H1 (cell line): ENCODE measurements around the gene NOC4L. TPM values are rescaled to one million over a fixed set of nuclear protein-coding genes. Genes with fewer than 3 reads are reported as not detected.

Source experiments
- CTCF ChIA-PET: fragments of 300-600 bp; sonication (Branson Sonifier 250); formaldehyde crosslinking; loops from one replicate; lab custom pipeline; 2021; ENCODE audit not compliant: partially characterized antibody; lab: Charles Lee
- POLR2A ChIA-PET: fragments of 300-600 bp; sonication (Branson Sonifier 250); formaldehyde crosslinking; loops from one replicate; lab custom pipeline; 2021; ENCODE audit warnings: inconsistent platforms; ENCODE audit not compliant: partially characterized antibody; lab: Charles Lee
- DNase-seq, 2 experiments: peaks; one replicate each; pipeline versions ENCODE4 v3.0.0 to v3.0.0-alpha.2; 2010 to 2022; ENCODE audit warnings: low spot score in 2 of 2, low read depth in 1 of 2, mixed read lengths in 1 of 2
- FAIRE-seq: peaks from 2 replicates; lab custom pipeline; 2011; peaks lifted over from hg19 to GRCh38; lab: Jason Lieb, UNC
- H2AFZ ChIP-seq: 2 replicates; pipeline ENCODE4 v1.8.1; 2012; ENCODE audit warnings: low read length, inconsistent platforms
- H2AK5ac ChIP-seq: 2 replicates; pipeline ENCODE4 v1.6.1; 2013; ENCODE audit warnings: low read depth, low read length
- H2BK120ac ChIP-seq: replicated peaks from 2 replicates; pipeline ENCODE3; 2013; ENCODE audit warnings: low read depth, low read length, inconsistent platforms
- H2BK12ac ChIP-seq: 2 replicates; pipeline ENCODE4 v1.6.1; 2013; ENCODE audit warnings: low read depth, low read length
- H2BK15ac ChIP-seq: 2 replicates; pipeline ENCODE4 v1.6.1; 2013; ENCODE audit warnings: low read length
- H2BK20ac ChIP-seq: 2 replicates; pipeline ENCODE4 v1.6.1; 2013; ENCODE audit warnings: low read length
- H2BK5ac ChIP-seq: 2 replicates; pipeline ENCODE4 v1.6.1; 2013; ENCODE audit warnings: low read depth, low read length
- H3K14ac ChIP-seq: 2 replicates; pipeline ENCODE4 v1.6.1; 2013; ENCODE audit warnings: inconsistent platforms; ENCODE audit not compliant: insufficient read length
- H3K18ac ChIP-seq: 2 replicates; pipeline ENCODE4 v1.6.1; 2013; ENCODE audit warnings: low read length; ENCODE audit errors: extremely low read depth
- H3K23ac ChIP-seq: 2 replicates; pipeline ENCODE4 v1.6.1; 2013; ENCODE audit warnings: inconsistent platforms; ENCODE audit not compliant: insufficient read length
- H3K23me2 ChIP-seq: 2 replicates; pipeline ENCODE4 v1.6.1; 2013; ENCODE audit warnings: low read depth, low read length
- H3K27ac ChIP-seq: 2 replicates; pipeline ENCODE4 v1.6.1; 2011; ENCODE audit warnings: low read depth, low read length, inconsistent platforms
- H3K27me3 ChIP-seq, 4 experiments: replicated peaks in 1 of 4; 1 replicate in 1 of 4; 2 replicates in 3 of 4; pipeline versions ENCODE4 v1.6.1 to v1.8.1; 2011 to 2013; ENCODE audit warnings: low read length in 3 of 4, mild to moderate bottlenecking in 3 of 4, inconsistent platforms in 2 of 4, mixed read lengths in 2 of 4, moderate library complexity in 1 of 4; ENCODE audit not compliant: control insufficient read depth in 3 of 4, insufficient read depth in 3 of 4; ENCODE audit errors: extremely low read depth in 1 of 4
- H3K36me3 ChIP-seq, 4 experiments: 2 replicates each; pipeline versions ENCODE4 v1.6.1 to v1.8.1; 2011 to 2013; ENCODE audit warnings: mild to moderate bottlenecking in 4 of 4, low read length in 3 of 4, moderate library complexity in 2 of 4, control low read depth in 1 of 4, inconsistent platforms in 1 of 4; ENCODE audit not compliant: insufficient read depth in 4 of 4, control insufficient read depth in 2 of 4
- H3K4ac ChIP-seq: replicated peaks from 2 replicates; pipeline ENCODE3; 2013; ENCODE audit warnings: low read length, low read depth, mixed read lengths, inconsistent platforms; ENCODE audit not compliant: insufficient read length
- H3K4me1 ChIP-seq, 4 experiments: replicated peaks in 1 of 4; 1 replicate in 1 of 4; 2 replicates in 3 of 4; pipeline versions ENCODE4 v1.6.1 to v1.8.1; 2011 to 2013; ENCODE audit warnings: low read length in 3 of 4, inconsistent platforms in 2 of 4, mixed read lengths in 1 of 4; ENCODE audit not compliant: insufficient read depth in 4 of 4, control insufficient read depth in 3 of 4
- H3K4me2 ChIP-seq, 2 experiments: 2 replicates each; pipeline versions ENCODE4 v1.6.1 to v1.8.1; 2011 to 2013; ENCODE audit warnings: low read depth in 2 of 2, low read length in 2 of 2, control low read depth in 1 of 2, inconsistent platforms in 1 of 2, mild to moderate bottlenecking in 1 of 2; ENCODE audit not compliant: insufficient read depth in 1 of 2
- H3K4me3 ChIP-seq, 4 experiments: fragments of 200-600, 300-600 bp in 1 of 4; sonication (generic), shearing (Covaris generic), sonication (Bioruptor Twin) in 1 of 4; 2 replicates each; pipeline versions ENCODE4 v1.5.1 to v1.8.1; 2011 to 2016; ENCODE audit warnings: low read length in 4 of 4, low read depth in 3 of 4, control low read depth in 2 of 4, inconsistent platforms in 2 of 4, mild to moderate bottlenecking in 2 of 4, mixed read lengths in 1 of 4, moderate library complexity in 1 of 4; ENCODE audit not compliant: insufficient read depth in 2 of 4; ENCODE audit errors: extremely low read depth in 1 of 4
- H3K56ac ChIP-seq: replicated peaks from 2 replicates; pipeline ENCODE3; 2013; ENCODE audit warnings: low read depth, mild to moderate bottlenecking, mixed read lengths, low read length, inconsistent platforms; ENCODE audit not compliant: insufficient read length
- H3K79me1 ChIP-seq: 2 replicates; pipeline ENCODE4 v1.6.1; 2013; ENCODE audit warnings: low read depth, low read length, control low read depth
- H3K79me2 ChIP-seq, 2 experiments: 2 replicates each; pipeline versions ENCODE4 v1.6.1 to v1.8.1; 2012 to 2013; ENCODE audit warnings: low read length in 2 of 2, mild to moderate bottlenecking in 2 of 2, inconsistent platforms in 1 of 2; ENCODE audit not compliant: insufficient read depth in 2 of 2, control insufficient read depth in 1 of 2
- H3K9ac ChIP-seq, 4 experiments: replicated peaks in 1 of 4; 1 replicate in 1 of 4; 2 replicates in 3 of 4; pipeline versions ENCODE4 v1.6.1 to v1.8.1; 2011 to 2013; ENCODE audit warnings: low read depth in 3 of 4, low read length in 3 of 4, control low read depth in 2 of 4, mild to moderate bottlenecking in 2 of 4, moderate library complexity in 2 of 4, inconsistent platforms in 1 of 4; ENCODE audit errors: extremely low read depth in 1 of 4
- H3K9me3 ChIP-seq, 2 experiments: 2 replicates each; pipeline versions ENCODE4 v1.6.1 to v1.8.1; 2012 to 2013; ENCODE audit warnings: mild to moderate bottlenecking in 2 of 2, moderate library complexity in 2 of 2, control low read depth in 1 of 2, inconsistent platforms in 1 of 2, low read depth in 1 of 2, low read length in 1 of 2, mixed read lengths in 1 of 2; ENCODE audit not compliant: insufficient read depth in 2 of 2
- H4K20me1 ChIP-seq, 2 experiments: replicated peaks in 1 of 2; 2 replicates each; pipeline versions ENCODE3 to v1.8.1; 2011 to 2013; ENCODE audit warnings: inconsistent platforms in 2 of 2, low read length in 2 of 2, mild to moderate bottlenecking in 1 of 2; ENCODE audit not compliant: insufficient read depth in 2 of 2, control insufficient read depth in 1 of 2
- H4K5ac ChIP-seq: 2 replicates; pipeline ENCODE4 v1.6.1; 2013; ENCODE audit warnings: low read length, low read depth, mixed read lengths, inconsistent platforms; ENCODE audit not compliant: insufficient read length
- H4K8ac ChIP-seq: 2 replicates; pipeline ENCODE4 v1.8.0; 2013; ENCODE audit warnings: mild to moderate bottlenecking, moderate library complexity, low read length, inconsistent platforms; ENCODE audit not compliant: insufficient read depth; ENCODE audit errors: extremely low read depth
- H4K91ac ChIP-seq: replicated peaks from 2 replicates; pipeline ENCODE3; 2013; ENCODE audit warnings: low read length, mixed read lengths, inconsistent platforms; ENCODE audit not compliant: insufficient read length
- CBX5 ChIP-seq: fragments of 300-800, 300-1000 bp; sonication (generic); IDR thresholded peaks from 2 replicates; pipeline ENCODE4 v1.7.1; 2016; ENCODE audit warnings: antibody characterized with exemption, low read length, low read depth
- EP300 ChIP-seq, 2 experiments: IDR thresholded peaks; 1 replicate in 1 of 2; 2 replicates in 1 of 2; pipeline ENCODE4 v1.6.1; 2011 to 2012; ENCODE audit warnings: low read depth in 2 of 2, low read length in 2 of 2, mild to moderate bottlenecking in 2 of 2, borderline replicate concordance in 1 of 2, inconsistent platforms in 1 of 2, moderate library complexity in 1 of 2
- RXRA ChIP-seq: IDR thresholded peaks from 2 replicates; pipeline ENCODE4 v1.6.1; 2011; ENCODE audit warnings: low read depth, mild to moderate bottlenecking, low read length, moderate library complexity; ENCODE audit not compliant: insufficient read depth
- SIN3A ChIP-seq, 2 experiments: IDR thresholded peaks in 1 of 2; conservative IDR thresholded peaks in 1 of 2; 2 replicates each; pipeline ENCODE4 v1.6.1; 2011 to 2012; ENCODE audit warnings: low read length in 2 of 2, improper control_type of control experiment in 1 of 2, low read depth in 1 of 2, mild to moderate bottlenecking in 1 of 2
- SIRT6 ChIP-seq: IDR thresholded peaks from one replicate; pipeline ENCODE4 v1.7.1; 2012; ENCODE audit warnings: low read length, inconsistent platforms
- SIX5 ChIP-seq: IDR thresholded peaks from 2 replicates; pipeline ENCODE4 v1.6.1; 2011; ENCODE audit warnings: mild to moderate bottlenecking, low read depth, low read length
- WGBS, 2 experiments: shearing (Covaris generic) in 1 of 2; methylation state at CpG; one replicate each; pipeline versions ENCODE4 v1.1.6 to v1.1.7; 2013 to 2015; ENCODE audit warnings: low lambda C conversion rate in 2 of 2, mixed read lengths in 2 of 2, inconsistent platforms in 1 of 2, low coverage in 1 of 2, missing lambda C conversion rate in 1 of 2; ENCODE audit not compliant: insufficient replicate concordance in 2 of 2, insufficient coverage in 1 of 2, insufficient read length in 1 of 2; ENCODE audit errors: extremely low coverage in 1 of 2, missing lambda C conversion rate in 1 of 2; 5-methylcytosine and 5-hydroxymethylcytosine counted together
- polyA plus RNA-seq, 7 experiments: library from polyadenylated mRNA; depleted of rRNA in 3 of 7; stranded (reverse) in 5 of 7; unstranded in 2 of 7; fragments of >200 nt in 5 of 7; fragments of 200-250 nt in 2 of 7; gene quantifications; 1 replicate in 5 of 7; 2 replicates in 1 of 7; 4 replicates in 1 of 7; pipeline versions ENCODE4 v1.2.1 to v1.2.3, GENCODE V29; 2011 to 2013; ENCODE audit warnings: missing spikeins in 2 of 7, mixed read lengths in 2 of 7
- total RNA-seq: library from RNA; stranded (reverse); fragmentation: NEBNext Ultra II Directional; extraction: Animal tissue kit (Norgen Biotek cat#: 25700); gene quantifications from 2 replicates; pipeline ENCODE4 v1.2.1, GENCODE V29; 2021

The NOC4L gene
- total and polyA plus RNA-seq, 2 of the 8 experiments (the other 6 are each of a cell fraction or from before 2014, with no cell fraction given) = 26.8 to 40.3 TPM

DNA sequence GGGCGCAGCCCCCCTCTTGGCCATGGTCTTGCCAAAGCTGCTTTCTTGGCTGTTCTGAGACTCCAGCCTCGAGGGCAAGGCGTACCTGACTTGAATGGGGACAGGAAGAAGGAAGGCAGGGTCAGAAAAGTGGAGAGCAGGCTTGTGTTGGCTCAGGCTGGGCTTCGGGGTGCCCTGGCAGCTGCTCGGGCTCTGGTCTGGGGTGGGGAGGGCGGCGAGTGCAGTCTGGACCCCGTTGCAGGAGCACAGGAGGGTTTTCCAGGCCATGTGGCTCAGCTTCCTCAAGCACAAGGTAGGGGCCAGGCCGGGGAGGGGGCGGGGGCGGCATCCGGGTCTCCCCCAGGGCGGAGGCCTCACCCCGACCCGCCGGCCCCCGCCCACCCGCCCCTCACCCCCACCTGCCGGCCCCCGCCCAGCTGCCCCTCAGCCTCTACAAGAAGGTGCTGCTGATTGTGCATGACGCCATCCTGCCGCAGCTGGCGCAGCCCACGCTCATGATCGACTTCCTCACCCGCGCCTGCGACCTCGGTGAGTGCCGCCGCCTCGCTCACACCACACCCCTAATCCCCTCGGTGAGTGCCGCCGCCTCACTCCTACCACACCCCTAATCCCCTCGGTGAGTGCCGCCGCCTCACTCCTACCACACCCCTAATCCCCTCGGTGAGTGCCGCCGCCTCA lies 4.2 kb downstream of the NOC4L start:
- H3K4me3 ChIP-seq = no peak overlapping the region
- H2BK5ac ChIP-seq = no peak overlapping the region
- no peak overlapping the region for H3K27ac ChIP-seq
- no peak overlapping the region for H3K4ac ChIP-seq
- DNase-seq = no peak
- H3K79me1 ChIP-seq = peaks cover 20% of the 10 kb centered on the region
- peaks cover 5% of the 10 kb centered on the region; the same call in 1 of the 2 replicates for H3K23me2 ChIP-seq
- peaks cover 6 to 7% of the 10 kb centered on the region in 2 experiments for H4K20me1 ChIP-seq
- H3K4me2 ChIP-seq = no peak overlapping the region
- H3K9ac ChIP-seq = no peak overlapping the region
- no peak overlapping the region for H2AFZ ChIP-seq
- no peak overlapping the region for H2BK20ac ChIP-seq
- no peak overlapping the region for H3K56ac ChIP-seq
- no peak overlapping the region for H2BK15ac ChIP-seq
- FAIRE-seq = no peak
- POLR2A ChIA-PET = no interaction called here
- H3K4me1 ChIP-seq = peaks cover 0 to 5% (median 2%) of the 10 kb centered on the region in 4 experiments; a peak in 4 of 7 replicates
- H2AK5ac ChIP-seq = no peak overlapping the region
- H3K27me3 ChIP-seq = no peaks in the 10 kb centered on the region
- H3K79me2 ChIP-seq = peaks cover 0 to 26% of the 10 kb centered on the region in 2 experiments; a peak in 3 of 4 replicates
- TF ChIP-seq CBX5 = no peak
- TF ChIP-seq EP300 (IDR thresholded peaks at IDR 0.05; ENCODE audit: borderline replicate concordance in 1 of 2, low read depth in 2 of 2, low read length in 2 of 2) = no peak
- no peak for TF ChIP-seq SIX5
- no peak for TF ChIP-seq RXRA
- no peak for TF ChIP-seq SIRT6
- TF ChIP-seq SIN3A (conservative IDR thresholded peaks at IDR 0.05 in 1 of 2, IDR thresholded peaks at IDR 0.05 in 1 of 2; ENCODE audit: low read depth in 1 of 2, low read length in 2 of 2) = no peak
- TF ChIP-seq, all 59 proteins: peak for 0
- H3K18ac ChIP-seq = no peak overlapping the region
- no peak overlapping the region for H4K8ac ChIP-seq
- no peak overlapping the region for H3K23ac ChIP-seq
- no peak overlapping the region for H2BK12ac ChIP-seq
- H3K36me3 ChIP-seq = peaks cover 0 to 28% (median 7%) of the 10 kb centered on the region in 4 experiments; a peak in 5 of 8 replicates
- H3K9me3 ChIP-seq = peaks cover 0 to 3% of the 10 kb centered on the region in 2 experiments; a peak in 1 of 4 replicates
- 89% methylated on average over 5 of the region's 41 CpGs; no CpG with 5 or more reads in 1 of the 2 experiments for WGBS, 2 experiments
- H4K91ac ChIP-seq = no peak overlapping the region
- CTCF ChIA-PET = no interaction called here
- no peak overlapping the region for H2BK120ac ChIP-seq
- H4K5ac ChIP-seq = no peak overlapping the region
- no peak overlapping the region for H3K14ac ChIP-seq
